Sigmoid colon (tissue), 4 donors: Measurements from ENCODE around the gene GID4.

Experiments used
- CTCF ChIP-seq, 4 experiments: fragments of 450-650 bp in 3 of 4; fragments of 200-600 bp in 1 of 4; IDR thresholded peaks; one replicate each; pipeline ENCODE4 v1.5.1; 2016 to 2019; ENCODE audit warnings: antibody characterized with exemption in 4 of 4, mild to moderate bottlenecking in 3 of 4, moderate library complexity in 2 of 4
- POLR2A ChIP-seq, 2 donors: fragments of 450-650 bp; IDR thresholded peaks; one replicate each; pipeline ENCODE4 v1.6.1; 2016; ENCODE audit warnings: antibody characterized with exemption in 2 of 2, mild to moderate bottlenecking in 2 of 2, moderate library complexity in 2 of 2
- POLR2AphosphoS5 ChIP-seq, 4 donors: sonication (generic); formaldehyde crosslinking; IDR thresholded peaks; one replicate each; pipeline ENCODE4 v1.6.1; 2017; ENCODE audit warnings: antibody characterized with exemption in 4 of 4

GRCh38 chr17:18005496-18005895 is 33.7 kb upstream of the GID4 start:
- no peak for TF ChIP-seq CTCF (IDR thresholded peaks at IDR 0.05)
- no peak for TF ChIP-seq POLR2AphosphoS5 (IDR thresholded peaks at IDR 0.05)
- TF ChIP-seq POLR2A (IDR thresholded peaks at IDR 0.05): no peak
